ENCODE results near the gene ALDH8A1. TPM values are rescaled to one million over a fixed set of nuclear protein-coding genes. Genes with fewer than 3 reads are reported as not detected.

ALDH8A1 gene
- polyA plus RNA-seq, 1 of the 3 experiments (the other 2 are of a cell fraction), result 0.25 TPM

DNA sequence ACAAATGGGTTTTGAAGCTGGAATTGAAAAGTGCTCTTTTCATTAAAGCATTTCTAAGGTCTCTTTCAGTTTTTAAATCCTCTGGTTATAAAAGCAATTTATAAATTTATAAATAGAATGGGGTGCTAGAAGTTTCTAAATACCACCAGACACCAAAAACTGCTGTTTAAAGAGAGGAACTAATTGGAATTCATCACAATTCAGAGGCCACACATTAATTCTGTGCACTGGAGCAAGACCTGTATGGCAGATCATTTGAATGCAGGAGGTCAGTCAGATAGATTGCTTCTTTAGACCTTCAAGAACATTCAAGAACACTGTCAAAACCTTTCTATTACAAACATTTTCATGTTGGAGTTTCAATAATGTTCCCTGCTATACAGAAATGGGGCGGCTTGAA, 55.1 kb downstream of the ALDH8A1 start:
- Histone ChIP-seq H3K4me3 (ENCODE audit: low read depth in 2 of 2, low read length in 1 of 2) (no peak overlapping the region), H3K36me3 (replicated peaks in 1 of 2; ENCODE audit: control insufficient read depth in 1 of 2, insufficient read depth in 2 of 2, low read length in 1 of 2) (no peaks in the 10 kb centered on the region), H3K9ac (no peak overlapping the region), H3K9me3 (no peaks in the 10 kb centered on the region), H2AFZ (ENCODE audit: low read depth) (no peak overlapping the region), H3K4me2 (no peak overlapping the region), H3K4me1 (ENCODE audit: control insufficient read depth in 1 of 2, insufficient read depth in 2 of 2, low read depth in 1 of 2, low read length in 1 of 2) (no peaks in the 10 kb centered on the region), H3K9me2 (no peaks in the 10 kb centered on the region), H4K20me1 (ENCODE audit: insufficient read depth) (no peaks in the 10 kb centered on the region), H3F3A (replicated peaks; ENCODE audit: insufficient read depth) (no peaks in the 10 kb centered on the region), H3K27me3 (ENCODE audit: insufficient read depth) (no peaks in the 10 kb centered on the region), H3K27ac (ENCODE audit: low read depth in 2 of 2, low read length in 1 of 2) (no peak overlapping the region), H3K79me2 (ENCODE audit: insufficient read depth) (no peaks in the 10 kb centered on the region)
- ChIA-PET CTCF (interaction anchor here (0.9 to 1.0 kb wide), 2 partner anchors 12 to 46 kb away, joined by 3 to 4 read pairs; no protein-coding TSS in a partner anchor), POLR2A (no interaction called here)
- 93% methylated on average over 1 of the region's 1 CpG for WGBS (ENCODE audit: low lambda C conversion rate)
- no peak for TF ChIP-seq EZH2phosphoT487 (IDR thresholded peaks at IDR 0.05; ENCODE audit: borderline replicate concordance, low read depth)
- TF ChIP-seq SMC3 (IDR thresholded peaks at IDR 0.05; ENCODE audit: low read depth, low read length), result no peak
- TF ChIP-seq ELF1 (IDR thresholded peaks at IDR 0.05), result no peak
- no peak for TF ChIP-seq TCF12 (IDR thresholded peaks at IDR 0.05)
- TF ChIP-seq TAF1 (IDR thresholded peaks at IDR 0.05; ENCODE audit: borderline replicate concordance, low read depth, low read length), result no peak
- no peak for TF ChIP-seq RAD21 (IDR thresholded peaks at IDR 0.05; ENCODE audit: low read length)
- TF ChIP-seq, protein P1, sequence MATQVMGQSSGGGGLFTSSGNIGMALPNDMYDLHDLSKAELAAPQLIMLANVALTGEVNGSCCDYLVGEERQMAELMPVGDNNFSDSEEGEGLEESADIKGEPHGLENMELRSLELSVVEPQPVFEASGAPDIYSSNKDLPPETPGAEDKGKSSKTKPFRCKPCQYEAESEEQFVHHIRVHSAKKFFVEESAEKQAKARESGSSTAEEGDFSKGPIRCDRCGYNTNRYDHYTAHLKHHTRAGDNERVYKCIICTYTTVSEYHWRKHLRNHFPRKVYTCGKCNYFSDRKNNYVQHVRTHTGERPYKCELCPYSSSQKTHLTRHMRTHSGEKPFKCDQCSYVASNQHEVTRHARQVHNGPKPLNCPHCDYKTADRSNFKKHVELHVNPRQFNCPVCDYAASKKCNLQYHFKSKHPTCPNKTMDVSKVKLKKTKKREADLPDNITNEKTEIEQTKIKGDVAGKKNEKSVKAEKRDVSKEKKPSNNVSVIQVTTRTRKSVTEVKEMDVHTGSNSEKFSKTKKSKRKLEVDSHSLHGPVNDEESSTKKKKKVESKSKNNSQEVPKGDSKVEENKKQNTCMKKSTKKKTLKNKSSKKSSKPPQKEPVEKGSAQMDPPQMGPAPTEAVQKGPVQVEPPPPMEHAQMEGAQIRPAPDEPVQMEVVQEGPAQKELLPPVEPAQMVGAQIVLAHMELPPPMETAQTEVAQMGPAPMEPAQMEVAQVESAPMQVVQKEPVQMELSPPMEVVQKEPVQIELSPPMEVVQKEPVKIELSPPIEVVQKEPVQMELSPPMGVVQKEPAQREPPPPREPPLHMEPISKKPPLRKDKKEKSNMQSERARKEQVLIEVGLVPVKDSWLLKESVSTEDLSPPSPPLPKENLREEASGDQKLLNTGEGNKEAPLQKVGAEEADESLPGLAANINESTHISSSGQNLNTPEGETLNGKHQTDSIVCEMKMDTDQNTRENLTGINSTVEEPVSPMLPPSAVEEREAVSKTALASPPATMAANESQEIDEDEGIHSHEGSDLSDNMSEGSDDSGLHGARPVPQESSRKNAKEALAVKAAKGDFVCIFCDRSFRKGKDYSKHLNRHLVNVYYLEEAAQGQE (IDR thresholded peaks at IDR 0.05; ENCODE audit: low read depth, low read length), result no peak
- no peak for TF ChIP-seq JUND (IDR thresholded peaks at IDR 0.05)
- TF ChIP-seq YY1 (IDR thresholded peaks at IDR 0.05; ENCODE audit: low read depth), result no peak
- no peak for TF ChIP-seq FOXJ3 (CRISPR knock-in tag; IDR thresholded peaks at IDR 0.05)
- no peak for TF ChIP-seq EP300 (IDR thresholded peaks at IDR 0.05; ENCODE audit: borderline replicate concordance in 1 of 2, low read depth in 1 of 2, low read length in 1 of 2)
- no peak for TF ChIP-seq RFX5 (IDR thresholded peaks at IDR 0.05; ENCODE audit: low read length)
- TF ChIP-seq MXI1 (IDR thresholded peaks at IDR 0.05; ENCODE audit: low read depth, low read length), result no peak
- no peak for TF ChIP-seq NRF1 (IDR thresholded peaks at IDR 0.05; ENCODE audit: low read depth, low read length)
- TF ChIP-seq, protein P2, sequence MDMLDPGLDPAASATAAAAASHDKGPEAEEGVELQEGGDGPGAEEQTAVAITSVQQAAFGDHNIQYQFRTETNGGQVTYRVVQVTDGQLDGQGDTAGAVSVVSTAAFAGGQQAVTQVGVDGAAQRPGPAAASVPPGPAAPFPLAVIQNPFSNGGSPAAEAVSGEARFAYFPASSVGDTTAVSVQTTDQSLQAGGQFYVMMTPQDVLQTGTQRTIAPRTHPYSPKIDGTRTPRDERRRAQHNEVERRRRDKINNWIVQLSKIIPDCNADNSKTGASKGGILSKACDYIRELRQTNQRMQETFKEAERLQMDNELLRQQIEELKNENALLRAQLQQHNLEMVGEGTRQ (IDR thresholded peaks at IDR 0.05; ENCODE audit: borderline replicate concordance, low read depth, low read length), result no peak
- no peak for TF ChIP-seq GABPA (IDR thresholded peaks at IDR 0.05; ENCODE audit: low read depth)
- DNase-seq, result no peak
